GM18499 (cell line): Measurements from ENCODE around the gene KIAA1755.

Experiments used
- ATAC-seq: cut with Tn5 transposase; IDR thresholded peaks from one replicate; pipeline ENCODE4 v1.9.1; 2021; ENCODE audit warnings: moderate number of reproducible peaks; ENCODE audit not compliant: insufficient read depth, unreplicated experiment

Gene KIAA1755

DNA sequence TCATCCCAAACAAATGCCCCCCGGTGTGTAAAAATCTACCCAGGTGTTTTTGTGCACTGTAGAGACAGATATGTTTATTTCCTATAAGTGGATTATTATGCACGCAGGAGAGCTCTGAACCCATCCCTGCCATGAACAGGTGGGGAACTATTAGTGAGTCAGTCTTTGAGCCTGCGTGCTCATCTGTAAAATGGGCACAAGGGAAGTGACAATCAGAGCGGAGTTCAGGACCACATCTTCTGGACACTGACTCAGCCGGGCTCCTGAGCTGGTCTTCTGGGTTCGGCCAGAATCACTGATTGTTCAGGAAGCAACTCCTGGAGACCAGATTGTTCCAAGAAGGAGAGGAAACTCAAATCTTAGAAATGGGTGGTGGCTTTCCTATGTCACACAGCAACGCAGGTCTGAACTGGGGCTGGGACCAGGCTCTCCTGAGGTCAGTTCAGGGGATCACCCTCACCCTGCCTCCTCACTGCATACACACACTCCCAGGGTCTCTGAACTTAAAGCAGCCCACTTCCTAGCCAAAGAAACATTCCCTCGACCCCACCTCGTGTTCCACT lies 68.1 kb downstream of the KIAA1755 start:
- no peak for ATAC-seq

DNA sequence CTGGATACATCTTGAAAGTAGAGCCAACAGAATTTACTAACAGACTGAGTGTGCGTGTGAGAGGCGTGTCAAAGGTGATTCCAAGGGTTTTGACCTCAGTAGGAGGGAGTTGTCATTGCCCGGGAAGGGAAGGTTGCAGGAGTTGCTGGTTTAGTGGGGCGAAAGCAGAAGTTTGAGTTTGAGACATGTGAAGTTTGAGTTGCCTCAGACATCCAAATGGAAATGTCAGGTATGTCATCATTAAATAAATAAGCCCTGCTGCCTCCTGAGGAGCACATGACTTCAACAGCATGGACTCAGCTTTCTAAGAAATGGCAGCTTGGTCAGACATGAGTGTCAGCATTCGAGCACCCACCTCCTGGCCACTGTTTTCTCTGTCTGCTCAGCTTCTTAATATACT lies 68.9 kb downstream of the KIAA1755 start:
- ATAC-seq, result no peak

DNA sequence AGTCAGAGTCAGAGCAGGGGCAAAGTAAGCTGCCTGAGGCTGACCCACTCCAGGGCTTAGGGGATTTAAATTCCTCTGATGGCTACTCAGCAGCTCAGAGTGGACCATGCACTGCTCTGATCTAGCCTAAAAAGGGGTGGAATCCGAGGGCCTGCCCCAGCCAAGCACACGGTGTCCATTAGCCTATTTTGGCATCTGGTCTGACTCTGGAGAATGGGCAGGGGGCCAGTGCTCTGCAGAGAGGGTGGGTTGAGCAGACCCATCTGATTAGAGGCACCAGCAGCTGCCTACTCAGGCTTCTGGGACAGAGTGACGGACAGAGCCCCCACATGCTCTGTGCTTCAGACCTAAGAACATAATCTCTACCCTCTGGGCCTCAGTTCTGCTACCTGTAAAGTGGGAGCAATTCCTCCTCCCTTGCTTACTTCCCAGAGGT lies 69.6 kb downstream of the KIAA1755 start:
- ATAC-seq, result no peak

DNA sequence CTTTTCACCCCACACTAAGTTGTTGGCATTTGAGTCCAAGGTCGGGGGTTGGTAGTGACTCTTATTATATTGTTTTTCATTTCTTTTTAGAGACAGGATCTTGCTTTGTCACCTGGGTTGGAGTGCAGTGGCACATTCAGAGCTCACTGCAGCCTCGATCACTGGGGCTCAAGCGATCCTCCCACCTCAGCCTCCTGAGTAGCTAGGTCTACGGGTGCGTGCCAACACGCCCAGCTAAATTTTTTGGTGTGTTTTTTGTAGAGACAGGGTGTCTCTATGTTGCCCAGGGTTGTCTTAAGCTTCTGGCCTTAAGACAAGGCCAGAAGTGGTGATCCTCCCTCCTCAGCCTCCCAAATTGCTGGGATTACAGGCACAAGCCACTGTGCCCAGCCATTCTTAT lies 70.4 kb downstream of the KIAA1755 start:
- ATAC-seq, result no peak

DNA sequence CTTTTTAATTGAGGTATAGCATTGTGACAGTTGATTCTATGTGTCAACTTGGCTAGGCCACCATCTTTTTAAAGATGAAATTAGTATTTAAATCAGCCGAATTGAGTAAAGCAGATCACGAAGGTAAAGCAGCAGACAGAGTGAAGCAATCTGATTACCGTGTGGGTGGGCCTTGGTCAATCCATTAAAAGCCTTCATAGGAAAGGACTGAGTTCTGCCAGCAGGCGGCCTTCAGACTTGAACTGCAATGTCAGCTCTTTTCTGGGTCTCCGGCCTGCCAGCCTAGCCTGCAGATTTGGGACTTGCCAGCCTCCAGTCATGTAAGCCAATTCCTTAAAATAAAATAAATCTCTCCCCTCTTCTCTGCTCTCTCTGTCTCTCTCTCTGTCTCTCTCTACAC lies 73.0 kb downstream of the KIAA1755 start:
- no peak for ATAC-seq

DNA sequence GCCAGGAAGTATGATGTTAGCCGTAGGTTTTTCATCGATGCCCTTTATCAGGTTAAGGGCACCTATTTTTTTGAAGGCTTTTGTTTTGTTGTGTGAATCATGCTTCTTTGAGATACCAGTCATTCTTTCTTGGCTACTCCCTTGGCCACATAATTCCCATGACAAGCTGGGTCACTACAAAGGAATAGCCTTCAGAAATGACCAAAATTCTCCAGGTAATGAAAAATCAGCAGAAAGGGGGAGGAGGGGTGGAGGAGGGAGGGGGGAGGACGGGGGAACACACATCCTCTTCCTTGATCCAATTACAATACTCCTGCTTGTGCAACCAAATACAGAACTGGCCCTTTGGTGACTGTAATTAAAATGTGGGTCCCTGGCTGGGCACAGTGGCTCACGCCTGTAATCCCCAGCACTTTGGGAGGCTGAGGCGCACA lies 73.7 kb downstream of the KIAA1755 start:
- ATAC-seq, result no peak

DNA sequence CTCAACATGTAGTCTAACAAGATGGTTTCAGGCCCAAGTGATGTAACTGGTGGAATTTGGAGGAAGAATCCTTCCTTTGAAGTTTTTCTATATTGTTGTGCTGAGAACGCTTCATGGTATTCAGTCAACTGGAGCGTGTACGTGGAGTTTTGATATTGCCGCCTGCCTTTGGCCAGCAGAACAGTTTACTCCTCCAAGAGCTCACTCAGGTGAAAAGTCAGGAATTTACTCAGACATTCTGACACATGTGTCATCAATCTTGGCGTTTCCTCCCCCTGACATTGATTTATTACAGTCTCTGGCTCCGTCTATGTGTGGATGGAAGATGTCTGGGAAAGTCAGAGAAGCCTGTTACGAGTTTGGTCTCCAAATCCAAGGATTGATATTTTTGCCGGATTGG lies 76.4 kb downstream of the KIAA1755 start:
- no peak for ATAC-seq

DNA sequence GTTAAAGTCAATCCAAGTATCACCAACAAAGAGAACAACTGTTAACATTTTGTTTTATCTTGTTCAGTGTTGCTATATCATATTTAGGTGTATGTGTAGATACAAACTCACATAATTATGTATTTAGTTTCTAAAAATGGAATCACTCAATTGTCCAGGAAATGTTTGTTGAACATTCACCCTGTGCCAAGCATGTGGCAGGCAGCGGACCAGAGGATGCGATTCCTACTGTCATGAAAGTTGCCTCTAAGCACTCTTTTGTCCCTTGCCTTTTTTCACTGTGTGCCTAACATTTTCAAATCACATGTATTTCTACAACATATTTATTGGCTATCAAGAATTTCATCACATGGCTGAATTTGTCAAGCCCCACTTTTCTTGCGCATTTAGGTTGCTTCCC lies 78.6 kb downstream of the KIAA1755 start:
- no peak for ATAC-seq

DNA sequence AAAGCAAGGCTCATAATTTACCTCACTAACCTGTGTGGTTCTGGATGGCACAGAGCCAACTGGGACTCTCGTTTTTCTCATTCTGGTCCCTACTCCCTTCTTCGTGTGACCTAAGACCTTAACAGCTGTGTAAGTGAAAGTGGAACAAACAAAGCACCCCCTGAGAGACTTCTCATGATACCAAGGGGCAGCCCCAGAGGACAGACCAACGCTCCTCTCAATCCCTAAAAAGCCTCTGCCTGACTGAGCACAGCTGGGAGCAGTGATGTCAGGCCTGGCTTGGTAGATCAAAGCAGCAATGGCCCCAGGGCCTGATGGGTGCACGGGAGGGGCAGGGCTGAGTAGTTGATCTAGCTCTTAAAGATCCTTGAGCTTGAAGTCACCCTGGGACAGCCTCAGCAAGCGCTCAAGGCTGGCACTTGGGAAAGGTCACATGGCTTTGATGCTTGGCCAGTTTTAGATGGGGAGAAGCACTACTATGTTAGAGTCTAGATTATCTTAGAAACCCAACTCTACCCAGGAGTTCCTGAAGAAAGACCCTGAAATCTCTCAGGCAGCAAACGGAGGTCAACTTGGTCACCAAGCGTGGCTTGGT lies 79.2 kb downstream of the KIAA1755 start:
- ATAC-seq, result no peak

DNA sequence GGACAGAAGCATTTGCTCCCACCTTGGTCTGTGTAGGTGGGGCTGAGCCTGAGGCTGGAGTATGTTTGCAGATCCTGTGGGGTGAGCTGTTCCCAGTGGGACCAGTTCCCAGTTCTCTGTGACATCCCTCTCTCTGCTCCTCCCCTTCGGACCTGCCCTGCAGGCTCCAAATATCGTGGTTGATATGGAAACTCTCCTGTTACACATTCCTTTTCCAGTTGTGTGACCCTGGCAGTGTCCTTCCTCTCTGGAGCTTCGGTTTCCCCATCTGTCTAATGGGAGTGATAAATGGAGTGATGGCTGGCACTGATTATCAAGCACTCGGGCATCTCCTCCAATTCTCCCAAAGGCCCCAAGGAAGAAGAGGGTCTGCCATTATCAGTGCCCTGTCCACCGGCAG lies 79.8 kb downstream of the KIAA1755 start:
- ATAC-seq, result no peak

DNA sequence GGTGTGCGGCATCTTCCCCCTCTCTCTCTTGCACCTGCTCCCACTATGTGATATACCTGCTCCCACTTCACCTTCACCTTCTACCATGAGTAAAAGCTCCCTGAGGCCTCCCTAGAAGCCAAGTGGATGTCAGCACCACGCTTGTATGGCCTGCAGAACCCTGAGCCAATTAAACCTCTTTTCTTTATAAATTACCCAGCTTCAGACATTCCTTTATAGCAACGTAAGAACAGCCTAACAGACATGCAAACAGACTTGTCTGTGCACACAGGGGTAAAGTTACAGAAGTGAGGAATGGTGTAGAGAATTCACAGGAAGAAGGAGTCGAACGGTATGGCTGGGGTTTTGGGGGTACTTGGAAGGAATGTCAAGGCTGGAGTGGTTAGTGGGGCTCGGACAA lies 80.7 kb downstream of the KIAA1755 start:
- no peak for ATAC-seq

DNA sequence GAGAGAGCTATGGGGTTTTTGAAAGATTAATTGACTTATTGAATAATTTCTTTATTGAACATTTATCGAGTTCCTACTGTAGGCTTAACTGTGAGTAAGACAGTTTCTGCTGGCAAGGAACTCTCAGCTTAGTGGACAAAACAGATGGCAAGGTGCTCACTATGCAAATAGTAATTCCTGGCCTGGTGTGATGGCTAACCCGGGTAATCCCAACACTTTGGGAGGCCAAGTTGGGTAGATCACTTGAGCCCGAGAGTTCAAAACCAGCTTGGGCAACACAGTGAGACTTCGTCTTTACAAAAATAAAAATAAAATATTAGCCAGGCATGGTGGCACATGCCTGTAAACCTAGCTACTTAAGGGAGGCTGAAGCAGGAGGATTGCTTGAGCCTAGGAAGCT lies 82.0 kb downstream of the KIAA1755 start:
- no peak for ATAC-seq

DNA sequence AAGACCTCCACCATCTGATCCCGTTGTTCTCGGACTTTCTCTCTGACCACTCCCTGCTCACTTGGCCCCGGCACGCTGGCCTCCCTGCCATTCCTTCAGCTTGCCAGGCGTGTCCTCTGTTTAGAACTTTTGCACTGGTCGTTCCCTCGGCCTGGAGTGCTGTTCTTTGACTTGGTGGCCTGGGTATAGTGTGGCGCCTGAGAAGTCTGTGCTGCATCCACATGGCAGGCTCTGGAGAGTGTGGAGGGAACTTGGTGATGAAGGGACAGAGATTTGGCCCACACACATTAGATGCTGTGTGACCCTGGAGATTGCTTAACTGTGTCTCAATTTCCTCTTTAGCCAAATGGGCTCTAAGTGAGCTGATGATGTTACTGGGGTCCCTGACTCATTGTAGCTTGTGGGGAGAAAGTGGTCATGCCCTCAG lies 82.5 kb downstream of the KIAA1755 start:
- ATAC-seq, result no peak

DNA sequence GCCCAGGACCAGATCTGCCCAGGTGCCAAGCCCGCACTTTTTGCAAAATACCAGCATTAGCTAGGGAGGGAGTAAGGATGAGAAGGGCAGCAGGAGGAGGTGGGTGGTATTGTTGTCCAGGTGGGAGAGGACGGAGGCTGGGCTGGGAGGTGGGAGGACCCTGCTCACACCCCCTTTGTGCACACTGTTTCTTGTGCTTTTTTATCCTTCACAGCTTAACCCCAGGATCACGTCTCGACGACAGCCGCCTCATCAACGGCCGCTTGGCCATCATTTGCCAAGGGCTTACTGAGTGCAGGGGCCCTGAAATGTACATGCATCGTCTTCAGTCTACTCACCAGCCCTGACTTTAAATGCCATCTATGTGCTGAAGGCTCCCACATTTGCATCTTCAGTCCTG lies 83.3 kb downstream of the KIAA1755 start:
- no peak for ATAC-seq

DNA sequence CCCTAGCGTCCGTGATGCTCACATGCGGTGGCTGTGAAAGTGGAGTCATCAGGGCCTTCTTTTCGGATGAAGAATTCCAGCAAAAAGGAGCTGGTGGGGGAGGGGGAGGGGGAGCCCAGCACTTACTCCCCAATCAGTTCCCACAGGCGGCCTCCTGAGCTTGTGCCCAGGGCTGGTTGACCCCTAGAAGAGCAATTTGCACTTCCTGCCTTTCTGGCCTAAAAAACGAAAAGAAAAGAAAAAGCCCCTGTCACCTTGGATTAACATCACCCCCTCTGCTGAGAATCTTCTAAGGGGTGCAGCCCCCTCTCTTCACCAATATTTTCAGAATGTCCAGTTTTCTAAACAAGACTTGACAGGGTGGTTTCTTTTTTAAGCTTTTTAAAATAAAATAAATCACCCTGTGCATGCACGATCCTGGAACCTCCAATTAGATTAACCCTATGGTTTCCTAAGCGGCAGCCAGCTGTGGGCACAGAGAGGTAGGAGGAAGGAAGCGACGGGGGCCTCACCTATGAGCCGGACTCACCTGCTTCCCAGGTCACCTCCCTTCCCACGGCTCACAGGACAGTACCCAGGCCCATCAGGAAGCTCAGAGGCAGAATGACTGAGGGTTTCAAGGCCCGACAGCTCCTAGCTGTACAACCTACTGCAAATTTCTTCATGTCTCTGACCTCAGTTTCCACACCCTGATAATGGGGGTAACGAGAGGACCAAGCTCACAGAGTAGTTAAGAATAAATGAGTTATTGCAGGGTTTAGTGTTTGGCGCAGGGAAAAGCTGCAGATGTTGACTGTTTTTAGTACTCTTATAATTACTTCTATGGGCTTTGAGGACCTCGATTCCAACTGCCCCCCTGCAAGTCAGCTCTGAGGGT lies 85.0 kb downstream of the KIAA1755 start:
- ATAC-seq, result no peak

DNA sequence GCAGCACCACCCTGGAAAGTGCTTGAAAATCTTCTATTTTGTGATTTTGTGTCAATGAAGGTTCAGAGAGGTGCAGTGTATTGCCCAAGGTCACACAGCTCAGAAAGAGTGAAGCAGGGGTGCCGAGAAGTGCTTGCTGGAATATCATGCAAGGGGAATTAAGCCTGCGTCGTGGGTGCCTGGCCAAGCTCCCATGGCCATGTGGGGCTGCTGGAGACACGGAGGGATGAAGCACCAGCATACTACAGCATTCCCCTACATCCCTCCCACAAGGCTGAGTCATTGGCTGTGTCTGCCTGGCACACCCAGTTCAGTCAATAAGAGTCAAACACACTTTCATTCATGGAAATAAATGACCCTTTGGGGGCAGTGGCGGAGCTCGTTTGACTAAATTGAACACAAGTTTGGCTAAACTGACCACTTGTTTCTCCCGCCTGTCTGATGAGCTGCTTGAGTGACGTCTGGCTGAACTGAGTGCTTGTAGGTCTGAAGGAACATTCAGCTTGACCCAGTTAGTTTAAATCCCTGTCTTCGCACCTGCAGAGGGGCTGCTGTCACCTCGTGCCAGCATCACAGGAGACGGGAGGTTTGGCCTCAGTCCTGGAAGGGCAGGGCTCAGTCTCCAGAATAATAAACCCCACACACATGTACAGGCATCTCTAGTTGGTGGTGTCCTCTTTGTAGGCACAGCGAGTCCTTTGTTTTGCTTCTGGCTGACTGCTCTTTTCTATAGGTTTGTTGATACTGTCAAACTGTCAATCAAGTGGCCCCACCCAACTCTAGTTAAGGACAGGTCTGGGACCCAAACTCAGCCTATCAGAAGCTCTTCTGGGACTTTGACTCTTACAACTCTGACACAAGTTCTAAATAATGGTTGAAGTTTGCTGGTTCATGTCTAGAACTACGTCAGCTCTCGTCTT lies 87.0 kb downstream of the KIAA1755 start:
- no peak for ATAC-seq

DNA sequence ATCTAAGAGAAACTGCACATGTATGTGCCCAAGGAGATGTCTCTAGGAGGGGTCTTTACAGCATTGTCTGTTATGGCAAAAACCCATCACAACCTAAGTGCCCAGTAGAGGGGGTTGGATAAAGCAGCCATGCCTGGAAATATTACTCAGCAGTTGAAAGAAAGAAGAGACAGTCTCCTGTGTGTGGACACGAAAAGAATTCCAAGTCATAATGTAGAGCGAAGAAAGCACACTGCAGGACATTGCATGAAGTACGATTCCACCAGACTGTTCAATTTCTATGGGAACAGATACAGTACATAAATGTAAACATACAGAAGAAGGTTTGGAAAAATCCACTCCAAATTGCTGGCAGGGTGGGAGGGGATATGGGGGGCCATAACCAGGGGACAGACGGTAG lies 88.1 kb downstream of the KIAA1755 start:
- ATAC-seq, result no peak

DNA sequence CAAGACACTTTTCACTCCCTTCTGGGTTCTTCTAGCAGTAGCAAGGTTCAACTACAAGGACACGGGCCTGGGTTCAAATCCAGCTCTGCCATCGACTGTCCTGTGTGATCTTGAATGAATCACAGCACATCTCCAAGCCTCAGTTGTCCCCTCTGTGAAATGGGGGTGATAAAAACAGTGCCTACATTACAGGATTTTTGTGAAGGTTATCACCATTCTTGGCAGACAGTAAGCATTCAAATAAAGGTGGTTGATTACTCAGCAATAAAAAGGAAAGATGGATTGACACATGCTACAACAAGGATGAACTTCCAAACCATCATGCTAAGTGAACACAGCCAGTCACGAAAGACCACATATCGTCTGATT lies 88.9 kb downstream of the KIAA1755 start:
- ATAC-seq, result no peak

DNA sequence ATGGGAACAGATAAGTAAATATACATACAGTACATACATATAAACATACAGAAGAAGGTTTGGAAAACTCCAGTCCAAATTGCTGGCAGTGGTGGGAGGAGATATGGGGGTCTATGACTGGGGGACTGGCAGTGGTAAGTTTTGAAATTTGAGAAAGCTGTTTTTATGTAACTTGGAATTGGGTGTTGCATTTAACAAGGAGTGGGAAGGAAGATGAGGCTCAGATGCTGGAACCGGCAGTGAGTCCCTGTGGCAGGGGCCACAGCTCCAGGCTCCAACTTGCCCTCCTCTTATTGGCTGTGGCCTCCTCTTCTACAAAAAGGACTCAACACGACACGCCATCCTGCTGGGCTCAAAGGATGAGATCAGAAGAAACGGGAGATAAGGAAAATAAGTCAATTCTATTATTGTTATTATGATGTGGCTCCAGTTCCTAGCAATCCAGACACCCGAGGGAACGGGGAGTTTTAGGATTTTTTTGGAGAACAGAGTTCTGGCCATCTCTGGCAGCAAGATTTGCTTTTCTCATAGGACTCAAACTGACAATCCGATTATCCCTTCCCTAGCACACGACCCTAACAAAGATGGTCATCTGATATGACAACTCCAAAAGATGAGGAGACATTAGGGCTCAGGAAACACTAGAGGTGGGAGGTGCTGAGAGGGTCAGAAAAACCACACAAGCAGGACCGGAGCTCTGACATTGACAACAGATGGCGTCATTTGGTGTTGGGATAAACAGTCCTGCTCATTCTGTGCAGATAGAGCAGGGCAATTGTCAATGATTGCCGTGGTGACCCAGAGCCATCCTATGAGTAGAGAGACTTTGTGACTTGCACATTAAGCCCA lies 89.5 kb downstream of the KIAA1755 start:
- ATAC-seq, result no peak
